ENCODE measurements around the gene PSMA6.

Gene PSMA6

GRCh38 chr14:35286003-35286600, 6.1 kb upstream of the PSMA6 start:
- no peak for TF ChIP-seq ZNF558 (tag by site-specific recombination; IDR thresholded peaks at IDR 0.05)
- no peak for TF ChIP-seq ZNF654 (tag by site-specific recombination; IDR thresholded peaks at IDR 0.05; ENCODE audit: low read depth)
- TF ChIP-seq SCRT1 (tag by site-specific recombination; IDR thresholded peaks at IDR 0.05; ENCODE audit: borderline replicate concordance), result no peak
- no peak for TF ChIP-seq RBAK (tag by site-specific recombination; IDR thresholded peaks at IDR 0.05)
- no peak for TF ChIP-seq SALL2 (tag by site-specific recombination; IDR thresholded peaks at IDR 0.05; ENCODE audit: borderline replicate concordance)
- no peak for TF ChIP-seq ZNF157 (tag by site-specific recombination; IDR thresholded peaks at IDR 0.05)
- TF ChIP-seq ZNF239 (tag by site-specific recombination; IDR thresholded peaks at IDR 0.05), result no peak
- TF ChIP-seq TSHZ1 (tag by site-specific recombination; IDR thresholded peaks at IDR 0.05; ENCODE audit: borderline replicate concordance), result no peak
- no peak for TF ChIP-seq ZNF48 (tag by site-specific recombination; IDR thresholded peaks at IDR 0.05)
- no peak for TF ChIP-seq ZNF426 (tag by site-specific recombination; IDR thresholded peaks at IDR 0.05)
- no peak for TF ChIP-seq ZNF394 (tag by site-specific recombination; IDR thresholded peaks at IDR 0.05; ENCODE audit: borderline replicate concordance)
- TF ChIP-seq WT1 (tag by site-specific recombination; IDR thresholded peaks at IDR 0.05), result no peak
- TF ChIP-seq MZF1 (tag by site-specific recombination; IDR thresholded peaks at IDR 0.05; ENCODE audit: borderline replicate concordance), result no peak
- TF ChIP-seq AEBP2 (tag by site-specific recombination; IDR thresholded peaks at IDR 0.05; ENCODE audit: borderline replicate concordance), result no peak
- no peak for TF ChIP-seq ZSCAN5A (tag by site-specific recombination; IDR thresholded peaks at IDR 0.05)
- TF ChIP-seq ZNF610 (tag by site-specific recombination; IDR thresholded peaks at IDR 0.05; ENCODE audit: borderline replicate concordance), result no peak
- TF ChIP-seq YY1 (tag by site-specific recombination; IDR thresholded peaks at IDR 0.05), result no peak
- Histone ChIP-seq H3K4me1 (ENCODE audit: control insufficient read depth, insufficient read depth, low read length) (no peaks in the 10 kb centered on the region), H3K4me3 (ENCODE audit: low read depth, low read length) (no peak overlapping the region), H3K27ac (ENCODE audit: extremely low read depth, low read depth, low read length) (no peak overlapping the region), H3K36me3 (ENCODE audit: control insufficient read depth in 2 of 2, insufficient read depth in 1 of 2, low read length in 2 of 2) (peaks cover 0 to 4% of the 10 kb centered on the region in 2 experiments; a peak in 2 of 3 replicates), H3K9me3 (ENCODE audit: control insufficient read depth, insufficient read depth, low read depth, low read length) (no peaks in the 10 kb centered on the region)
- ChIA-PET POLR2A (no interaction called here), CTCF (no interaction called here)

DNA sequence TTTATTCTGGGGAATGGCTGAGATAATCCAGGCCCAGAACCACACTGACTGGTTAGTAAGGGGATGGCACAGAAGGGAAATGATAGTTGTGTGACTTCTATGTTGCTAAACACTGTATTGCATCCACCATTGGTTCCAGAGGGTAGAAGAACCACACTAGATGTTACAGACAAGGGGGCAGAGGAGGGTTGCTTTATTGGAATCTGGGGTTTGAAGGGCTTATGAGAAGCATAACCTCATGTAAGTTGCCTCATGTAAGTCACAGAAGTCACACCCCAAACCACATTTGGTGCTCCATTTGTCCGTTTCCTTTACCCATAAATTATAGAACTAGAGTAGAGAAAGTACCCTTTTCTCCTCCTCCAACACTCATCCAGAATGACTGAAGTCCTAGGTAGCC, 5.5 kb upstream of the PSMA6 start:
- CTCF ChIA-PET, result no interaction called here
- H3K27ac ChIP-seq (ENCODE audit: extremely low read depth, low read depth, low read length), result no peak overlapping the region

More for the DNA sequence above, 5.5 kb upstream of the PSMA6 start:
- Histone ChIP-seq H3K9me3 (ENCODE audit: control insufficient read depth, insufficient read depth, low read depth, low read length) (no peaks in the 10 kb centered on the region), H3K36me3 (ENCODE audit: control insufficient read depth in 2 of 2, insufficient read depth in 1 of 2, low read length in 2 of 2) (peaks cover 0 to 4% of the 10 kb centered on the region in 2 experiments; a peak in 2 of 3 replicates), H3K4me3 (ENCODE audit: low read depth, low read length) (no peak overlapping the region), H3K4me1 (ENCODE audit: control insufficient read depth, insufficient read depth, low read length) (no peaks in the 10 kb centered on the region)
- POLR2A ChIA-PET, result no interaction called here
- TF ChIP-seq ZNF792 (tag by site-specific recombination; IDR thresholded peaks at IDR 0.05), result no peak
- no peak for TF ChIP-seq ZNF768 (tag by site-specific recombination; IDR thresholded peaks at IDR 0.05)
- no peak for TF ChIP-seq PRDM1 (tag by site-specific recombination; IDR thresholded peaks at IDR 0.05)
- TF ChIP-seq ZNF701 (tag by site-specific recombination; IDR thresholded peaks at IDR 0.05), result no peak
